Parathyroid adenoma (tissue), 2 donors: ENCODE results near the gene ITIH3.

Source experiments
- H2AFZ ChIP-seq: fragments of 300-600 bp; sonication (generic); one replicate; pipeline ENCODE4 v1.7.0; 2017; ENCODE audit warnings: antibody characterized with exemption, mild to moderate bottlenecking
- H3K27ac ChIP-seq: fragments of 300-600 bp; sonication (generic); one replicate; pipeline ENCODE4 v1.7.0; 2017
- H3K27me3 ChIP-seq: fragments of 300-600 bp; sonication (generic); one replicate; pipeline ENCODE4 v1.7.0; 2017; ENCODE audit warnings: low read length; ENCODE audit not compliant: control insufficient read depth, insufficient read depth
- H3K36me3 ChIP-seq: fragments of 300-600 bp; sonication (generic); one replicate; pipeline ENCODE4 v1.7.0; 2017; ENCODE audit warnings: low read length; ENCODE audit not compliant: control insufficient read depth, insufficient read depth
- H3K4me1 ChIP-seq: fragments of 300-600 bp; sonication (generic); one replicate; pipeline ENCODE4 v1.7.0; 2017; ENCODE audit warnings: control low read depth
- H3K4me2 ChIP-seq: fragments of 300-600 bp; sonication (generic); one replicate; pipeline ENCODE4 v1.7.0; 2017; ENCODE audit warnings: low read length
- H3K4me3 ChIP-seq: fragments of 300-600 bp; sonication (generic); one replicate; pipeline ENCODE4 v1.7.0; 2017; ENCODE audit warnings: low read depth, low read length
- H3K79me2 ChIP-seq: fragments of 300-600 bp; sonication (generic); one replicate; pipeline ENCODE4 v1.7.0; 2017; ENCODE audit warnings: control low read depth
- H3K9ac ChIP-seq: fragments of 300-600 bp; sonication (generic); one replicate; pipeline ENCODE4 v1.7.0; 2017; ENCODE audit warnings: mild to moderate bottlenecking
- H3K9me3 ChIP-seq: fragments of 300-600 bp; sonication (generic); one replicate; pipeline ENCODE4 v1.7.0; 2017; ENCODE audit warnings: low read length; ENCODE audit not compliant: control insufficient read depth
- TF ChIP-seq, protein P1 (sequence below): fragments of 300-600 bp; sonication (generic); IDR thresholded peaks from one replicate; pipeline ENCODE4 v1.7.0; 2017; ENCODE audit warnings: antibody characterized with exemption, mild to moderate bottlenecking
- donor health status: primary hyperparathyroidism.

Gene ITIH3

DNA sequence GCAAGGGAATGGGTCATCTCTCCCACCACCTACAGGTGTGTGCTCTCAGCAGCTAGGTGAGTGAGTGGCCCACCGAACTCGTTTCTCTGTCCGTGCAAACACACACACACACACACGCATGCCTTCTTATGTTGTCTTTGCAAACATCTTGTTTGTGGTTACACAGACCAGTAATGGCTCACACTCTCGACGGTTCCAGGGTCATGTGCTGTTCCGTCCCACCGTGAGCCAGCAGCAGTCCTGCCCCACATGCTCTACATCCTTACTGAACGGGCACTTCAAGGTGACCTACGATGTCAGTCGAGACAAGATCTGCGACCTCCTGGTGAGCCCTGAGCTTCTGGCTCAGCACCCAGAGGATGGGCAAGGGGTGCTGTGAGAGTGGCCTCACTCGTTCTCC, 12.9 kb upstream of the ITIH3 start:
- H3K4me2 ChIP-seq: no peak overlapping the region
- no peaks in the 10 kb centered on the region for H3K9me3 ChIP-seq
- no peak overlapping the region for H2AFZ ChIP-seq
- H3K4me3 ChIP-seq: no peak overlapping the region
- H3K27ac ChIP-seq: no peak overlapping the region
- no peaks in the 10 kb centered on the region for H3K36me3 ChIP-seq
- no peaks in the 10 kb centered on the region for H3K4me1 ChIP-seq
- H3K9ac ChIP-seq: no peak overlapping the region
- no peaks in the 10 kb centered on the region for H3K27me3 ChIP-seq
- TF ChIP-seq, protein P1, sequence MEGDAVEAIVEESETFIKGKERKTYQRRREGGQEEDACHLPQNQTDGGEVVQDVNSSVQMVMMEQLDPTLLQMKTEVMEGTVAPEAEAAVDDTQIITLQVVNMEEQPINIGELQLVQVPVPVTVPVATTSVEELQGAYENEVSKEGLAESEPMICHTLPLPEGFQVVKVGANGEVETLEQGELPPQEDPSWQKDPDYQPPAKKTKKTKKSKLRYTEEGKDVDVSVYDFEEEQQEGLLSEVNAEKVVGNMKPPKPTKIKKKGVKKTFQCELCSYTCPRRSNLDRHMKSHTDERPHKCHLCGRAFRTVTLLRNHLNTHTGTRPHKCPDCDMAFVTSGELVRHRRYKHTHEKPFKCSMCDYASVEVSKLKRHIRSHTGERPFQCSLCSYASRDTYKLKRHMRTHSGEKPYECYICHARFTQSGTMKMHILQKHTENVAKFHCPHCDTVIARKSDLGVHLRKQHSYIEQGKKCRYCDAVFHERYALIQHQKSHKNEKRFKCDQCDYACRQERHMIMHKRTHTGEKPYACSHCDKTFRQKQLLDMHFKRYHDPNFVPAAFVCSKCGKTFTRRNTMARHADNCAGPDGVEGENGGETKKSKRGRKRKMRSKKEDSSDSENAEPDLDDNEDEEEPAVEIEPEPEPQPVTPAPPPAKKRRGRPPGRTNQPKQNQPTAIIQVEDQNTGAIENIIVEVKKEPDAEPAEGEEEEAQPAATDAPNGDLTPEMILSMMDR: no peak
- H3K79me2 ChIP-seq: no peaks in the 10 kb centered on the region

DNA sequence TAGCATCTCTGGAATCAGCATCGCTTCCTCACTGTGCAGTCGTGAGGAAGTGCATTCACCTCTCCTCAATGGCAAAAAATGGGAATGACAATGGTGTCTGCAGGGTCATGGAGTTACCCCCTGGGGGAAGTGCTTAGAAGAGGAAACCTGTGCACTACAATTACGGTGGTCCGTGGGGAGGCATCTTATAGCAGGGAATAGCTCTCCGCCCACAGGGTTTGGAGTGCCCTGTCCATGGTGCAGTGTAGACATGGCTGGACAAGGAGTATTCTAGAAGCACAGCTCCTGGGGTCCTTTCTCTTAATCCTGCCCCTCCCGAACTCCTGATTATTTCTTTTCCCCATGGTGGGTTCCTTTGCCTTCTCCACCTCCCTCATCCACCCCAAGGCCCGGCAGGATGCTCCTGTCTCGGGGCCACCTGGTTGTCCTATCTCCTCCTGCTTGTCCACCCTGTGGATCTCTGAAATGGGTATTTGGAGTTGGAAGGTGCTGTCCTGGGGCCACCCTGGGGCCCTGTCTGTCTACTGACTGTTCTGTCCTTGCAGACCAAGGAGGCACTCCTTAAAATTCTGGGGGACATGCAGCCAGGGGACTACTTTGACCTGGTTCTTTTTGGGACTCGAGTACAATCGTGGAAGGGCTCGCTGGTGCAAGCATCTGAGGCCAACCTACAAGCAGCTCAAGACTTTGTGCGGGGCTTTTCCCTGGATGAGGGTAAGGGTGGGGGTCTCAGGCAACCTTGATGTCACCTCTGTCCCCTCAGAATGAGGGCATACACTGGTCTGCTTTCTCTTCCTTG, 12.0 kb upstream of the ITIH3 start:
- Histone ChIP-seq H3K4me2 (no peak overlapping the region), H3K27ac (no peak overlapping the region), H2AFZ (no peak overlapping the region), H3K4me1 (no peaks in the 10 kb centered on the region), H3K4me3 (no peak overlapping the region), H3K79me2 (no peaks in the 10 kb centered on the region), H3K36me3 (no peaks in the 10 kb centered on the region), H3K9ac (no peak overlapping the region), H3K27me3 (no peaks in the 10 kb centered on the region), H3K9me3 (no peaks in the 10 kb centered on the region)
- TF ChIP-seq, protein P1: no peak

DNA sequence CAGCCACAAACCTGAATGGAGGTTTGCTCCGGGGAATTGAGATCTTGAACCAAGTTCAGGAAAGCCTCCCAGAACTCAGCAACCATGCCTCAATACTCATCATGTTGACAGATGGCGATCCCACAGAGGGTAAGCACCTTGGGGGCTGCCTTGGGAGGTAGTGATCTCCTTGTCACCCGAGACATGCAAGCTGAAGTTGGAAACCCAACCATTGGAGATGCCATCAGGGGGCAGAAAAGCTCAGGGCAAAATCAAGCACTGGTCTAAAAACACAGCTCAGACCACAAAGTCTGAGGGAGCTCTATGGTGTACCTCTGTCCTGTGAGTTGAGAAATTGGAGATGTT, 11.4 kb upstream of the ITIH3 start:
- no peaks in the 10 kb centered on the region for H3K36me3 ChIP-seq
- no peak overlapping the region for H3K27ac ChIP-seq
- H3K9ac ChIP-seq: no peak overlapping the region
- no peaks in the 10 kb centered on the region for H3K79me2 ChIP-seq
- no peak overlapping the region for H3K4me2 ChIP-seq
- no peaks in the 10 kb centered on the region for H3K9me3 ChIP-seq
- H2AFZ ChIP-seq: no peak overlapping the region
- no peaks in the 10 kb centered on the region for H3K4me1 ChIP-seq
- no peaks in the 10 kb centered on the region for H3K27me3 ChIP-seq
- no peak overlapping the region for H3K4me3 ChIP-seq
- TF ChIP-seq, protein P1: no peak

DNA sequence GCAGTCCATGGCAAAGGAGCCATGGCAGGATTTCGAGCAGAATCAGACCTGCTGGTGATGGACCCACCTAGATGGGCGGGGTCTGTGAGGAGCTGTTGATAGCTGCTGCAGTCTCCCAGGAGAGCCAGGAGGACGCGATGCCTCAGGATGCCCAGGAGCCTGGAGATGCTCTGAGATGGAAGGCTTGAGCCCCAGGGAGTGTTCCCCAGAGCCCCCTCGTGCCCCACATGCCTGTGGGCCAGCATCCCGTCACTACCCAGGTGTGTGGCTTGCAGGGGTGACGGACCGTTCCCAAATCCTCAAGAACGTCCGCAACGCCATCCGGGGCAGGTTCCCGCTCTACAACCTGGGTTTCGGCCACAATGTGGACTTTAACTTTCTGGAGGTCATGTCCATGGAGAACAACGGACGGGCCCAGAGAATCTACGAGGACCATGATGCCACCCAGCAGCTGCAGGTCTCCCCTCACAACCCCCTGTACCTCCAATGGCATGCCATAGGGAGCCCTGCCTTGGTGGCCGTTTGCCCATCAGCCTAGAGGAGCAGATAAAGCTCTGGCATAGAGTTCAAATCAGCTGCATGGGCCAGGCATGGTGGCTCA, 10.5 kb upstream of the ITIH3 start:
- Histone ChIP-seq H3K4me2 (no peak overlapping the region), H3K4me3 (no peak overlapping the region), H3K27ac (no peak overlapping the region)

More for the DNA sequence above, 10.5 kb upstream of the ITIH3 start:
- H3K4me1 ChIP-seq: no peaks in the 10 kb centered on the region
- no peaks in the 10 kb centered on the region for H3K36me3 ChIP-seq
- no peaks in the 10 kb centered on the region for H3K79me2 ChIP-seq
- TF ChIP-seq, protein P1: no peak
- no peaks in the 10 kb centered on the region for H3K9me3 ChIP-seq
- H3K27me3 ChIP-seq: no peaks in the 10 kb centered on the region
- no peak overlapping the region for H2AFZ ChIP-seq
- no peak overlapping the region for H3K9ac ChIP-seq
